Measurements from ENCODE around the gene CSNK1E. TPM values are rescaled to one million over a fixed set of nuclear protein-coding genes. Genes with fewer than 3 reads are reported as not detected.

Gene CSNK1E
- total RNA-seq, 1 experiment from 2014 or later = 178 TPM

- H3K4me1 Mint-ChIP-seq (ENCODE audit: low read depth, unreplicated experiment) = peaks cover 42% of the 10 kb centered on the region
- H3K4me3 Mint-ChIP-seq (ENCODE audit: low read depth, unreplicated experiment) = peak overlapping the region; percentile 91
- BruUV-seq (replicated peaks) = no TSS peak
- DNase-seq = peak; percentile 52
- TF ChIP-seq CTCF (IDR thresholded peaks at IDR 0.05; ENCODE audit: unreplicated experiment) = no peak
- H3K27ac Mint-ChIP-seq (ENCODE audit: unreplicated experiment) = peak overlapping the region; percentile 94
- H3K9me3 Mint-ChIP-seq (ENCODE audit: low read depth, unreplicated experiment) = no peaks in the 10 kb centered on the region
- H3K27me3 Mint-ChIP-seq (ENCODE audit: unreplicated experiment) = no peaks in the 10 kb centered on the region
- CTCF ChIA-PET = no interaction called here
- intact Hi-C loops (cut with micrococcal nuclease; ENCODE audit: unreplicated experiment) = loop anchor here (10.0 kb wide), 1 partner anchor 262 kb away; the partner anchor contains the start of gene PICK1
- peaks cover 76% of the 10 kb centered on the region for H3K36me3 Mint-ChIP-seq (ENCODE audit: insufficient read depth, unreplicated experiment)
Observed at GRCh38 chr22:38316364-38317121, 690 bp downstream of the CSNK1E start.

- BruUV-seq (replicated peaks) = TSS peak; percentile 59
- H3K36me3 Mint-ChIP-seq (ENCODE audit: insufficient read depth, unreplicated experiment) = peaks cover 83% of the 10 kb centered on the region
- peaks cover 49% of the 10 kb centered on the region for H3K4me1 Mint-ChIP-seq (ENCODE audit: low read depth, unreplicated experiment)
Observed at GRCh38 chr22:38315823-38316363, 1.3 kb downstream of the CSNK1E start.

GRCh38 chr22:38314933-38315822, 2.1 kb downstream of the CSNK1E start:
- Mint-ChIP-seq H3K27me3 (ENCODE audit: unreplicated experiment) (no peaks in the 10 kb centered on the region), H3K9me3 (ENCODE audit: low read depth, unreplicated experiment) (no peaks in the 10 kb centered on the region), H3K4me1 (ENCODE audit: low read depth, unreplicated experiment) (peaks cover 56% of the 10 kb centered on the region), H3K4me3 (ENCODE audit: low read depth, unreplicated experiment) (peak overlapping the region; percentile 91), H3K27ac (ENCODE audit: unreplicated experiment) (peak overlapping the region; percentile 94), H3K36me3 (ENCODE audit: insufficient read depth, unreplicated experiment) (peaks cover 90% of the 10 kb centered on the region)
- no peak for TF ChIP-seq CTCF (IDR thresholded peaks at IDR 0.05; ENCODE audit: unreplicated experiment)
- CTCF ChIA-PET = interaction anchor here (0.6 to 1.0 kb wide), 3 partner anchors 9 to 345 kb away, joined by 3 to 5 read pairs (median 4); no protein-coding TSS in a partner anchor
- no TSS peak for BruUV-seq (replicated peaks)
- no peak for DNase-seq
- intact Hi-C loops (cut with micrococcal nuclease; ENCODE audit: unreplicated experiment) = loop anchor here (10.0 kb wide), 1 partner anchor 260 kb away; the partner anchor contains the start of gene PICK1

More at GRCh38 chr22:38315823-38316363, 1.3 kb downstream of the CSNK1E start:
- no peak for DNase-seq
- no peak for TF ChIP-seq CTCF (IDR thresholded peaks at IDR 0.05; ENCODE audit: unreplicated experiment)
- intact Hi-C loops (cut with micrococcal nuclease; ENCODE audit: unreplicated experiment) = loop anchor here (10.0 kb wide), 1 partner anchor 261 kb away; the partner anchor contains the start of gene PICK1
- Mint-ChIP-seq H3K27ac (ENCODE audit: unreplicated experiment) (peak overlapping the region; percentile 94), H3K4me3 (ENCODE audit: low read depth, unreplicated experiment) (peak overlapping the region; percentile 91), H3K27me3 (ENCODE audit: unreplicated experiment) (no peaks in the 10 kb centered on the region), H3K9me3 (ENCODE audit: low read depth, unreplicated experiment) (no peaks in the 10 kb centered on the region)
- CTCF ChIA-PET = interaction anchor here (0.6 to 1.0 kb wide), 2 partner anchors 10 to 345 kb away, joined by 3 to 4 read pairs; no protein-coding TSS in a partner anchor
